Measurements from ENCODE around the gene ERCC3.
"Not testable (repeated sequence)": the region's sequence is repeated elsewhere in the genome, so short reads cannot be mapped to it uniquely, and the experiment has no call there.

The ERCC3 gene

DNA sequence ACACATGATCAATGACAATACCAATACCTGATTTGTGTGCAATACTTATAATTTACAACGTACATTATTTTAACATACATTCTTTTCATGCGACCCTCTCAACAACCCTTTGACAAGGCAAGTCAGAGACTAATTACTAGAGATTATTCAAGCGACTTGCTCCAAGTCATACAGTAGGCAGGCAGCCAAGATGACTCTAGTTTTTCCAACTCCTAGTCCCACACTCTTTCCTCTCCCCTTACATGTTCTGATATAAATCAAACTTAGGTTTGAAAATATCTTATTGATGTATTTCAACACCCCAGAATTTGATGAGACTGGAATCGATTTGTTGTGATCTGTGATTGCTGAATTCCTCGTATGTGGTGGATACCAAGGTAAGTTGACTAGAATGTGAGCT, 65.8 kb downstream of the ERCC3 start:
- TF ChIP-seq, protein P1, sequence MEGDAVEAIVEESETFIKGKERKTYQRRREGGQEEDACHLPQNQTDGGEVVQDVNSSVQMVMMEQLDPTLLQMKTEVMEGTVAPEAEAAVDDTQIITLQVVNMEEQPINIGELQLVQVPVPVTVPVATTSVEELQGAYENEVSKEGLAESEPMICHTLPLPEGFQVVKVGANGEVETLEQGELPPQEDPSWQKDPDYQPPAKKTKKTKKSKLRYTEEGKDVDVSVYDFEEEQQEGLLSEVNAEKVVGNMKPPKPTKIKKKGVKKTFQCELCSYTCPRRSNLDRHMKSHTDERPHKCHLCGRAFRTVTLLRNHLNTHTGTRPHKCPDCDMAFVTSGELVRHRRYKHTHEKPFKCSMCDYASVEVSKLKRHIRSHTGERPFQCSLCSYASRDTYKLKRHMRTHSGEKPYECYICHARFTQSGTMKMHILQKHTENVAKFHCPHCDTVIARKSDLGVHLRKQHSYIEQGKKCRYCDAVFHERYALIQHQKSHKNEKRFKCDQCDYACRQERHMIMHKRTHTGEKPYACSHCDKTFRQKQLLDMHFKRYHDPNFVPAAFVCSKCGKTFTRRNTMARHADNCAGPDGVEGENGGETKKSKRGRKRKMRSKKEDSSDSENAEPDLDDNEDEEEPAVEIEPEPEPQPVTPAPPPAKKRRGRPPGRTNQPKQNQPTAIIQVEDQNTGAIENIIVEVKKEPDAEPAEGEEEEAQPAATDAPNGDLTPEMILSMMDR (IDR thresholded peaks at IDR 0.05; ENCODE audit: insufficient read depth, low read depth, low read length, missing control alignments): no peak
- no peak for DNase-seq (ENCODE audit: low read depth)

DNA sequence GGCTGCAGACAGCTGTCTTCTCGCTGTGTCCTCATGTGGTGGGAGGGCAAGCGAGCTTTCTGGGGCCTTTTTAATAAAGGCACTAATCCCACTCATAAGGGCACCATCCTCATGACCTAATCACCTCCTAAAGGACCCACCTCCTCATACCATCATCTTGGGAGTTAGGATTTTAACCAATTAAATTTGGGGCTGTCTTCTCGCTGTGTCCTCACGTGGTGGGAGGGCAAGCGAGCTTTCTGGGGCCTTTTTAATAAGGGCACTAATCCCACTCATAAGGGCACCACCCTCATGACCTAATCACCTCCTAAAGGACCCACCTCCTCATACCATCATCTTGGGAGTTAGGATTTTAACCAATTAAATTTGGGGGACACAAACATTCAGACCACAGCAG, 66.7 kb downstream of the ERCC3 start:
- not testable (repeated sequence) for DNase-seq (ENCODE audit: low read depth); H3K4me3 ChIP-seq (ENCODE audit: low read depth, low read length)

More for the DNA sequence above, 65.8 kb downstream of the ERCC3 start:
- H3K4me3 ChIP-seq (ENCODE audit: low read depth, low read length): no peak overlapping the region

DNA sequence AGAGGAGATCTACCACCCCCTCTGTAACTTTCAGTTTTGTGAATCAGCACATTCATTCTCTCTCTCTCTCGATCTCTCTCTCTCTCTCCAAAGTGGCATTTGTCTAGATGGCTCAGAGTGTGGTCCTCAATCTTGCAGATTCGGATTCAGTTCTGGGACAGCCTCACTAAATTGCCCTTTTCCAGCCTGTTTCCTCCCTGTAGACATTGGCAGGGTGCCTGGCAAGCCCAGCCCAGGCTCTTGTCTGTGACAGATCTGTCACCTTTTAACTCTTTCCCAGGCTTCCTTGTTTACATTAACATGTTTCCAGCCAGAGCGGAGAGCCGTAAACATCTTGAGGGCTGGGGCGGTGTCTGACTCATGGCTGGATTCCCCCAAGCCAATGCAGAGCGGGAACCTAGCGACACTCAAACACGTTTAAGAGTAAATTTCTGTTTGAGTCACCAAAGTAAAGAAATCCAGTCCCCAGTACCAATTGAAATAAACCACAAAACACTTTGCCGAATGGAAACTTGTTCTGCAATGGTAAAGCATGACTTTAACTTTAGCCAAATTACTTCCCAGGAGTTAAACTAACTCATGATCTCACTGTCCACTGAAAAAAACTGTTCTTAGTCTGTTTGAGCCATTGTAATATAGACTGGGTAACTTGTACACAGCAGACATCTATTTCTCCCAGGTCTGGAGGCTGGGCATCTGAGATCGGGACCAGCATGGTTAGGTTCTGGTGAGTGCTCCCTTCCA, 67.3 kb downstream of the ERCC3 start:
- TF ChIP-seq, protein P1 (IDR thresholded peaks at IDR 0.05; ENCODE audit: insufficient read depth, low read depth, low read length, missing control alignments): no peak
- H3K4me3 ChIP-seq (ENCODE audit: low read depth, low read length): no peak overlapping the region
- peak; percentile 67 for DNase-seq (ENCODE audit: low read depth)

DNA sequence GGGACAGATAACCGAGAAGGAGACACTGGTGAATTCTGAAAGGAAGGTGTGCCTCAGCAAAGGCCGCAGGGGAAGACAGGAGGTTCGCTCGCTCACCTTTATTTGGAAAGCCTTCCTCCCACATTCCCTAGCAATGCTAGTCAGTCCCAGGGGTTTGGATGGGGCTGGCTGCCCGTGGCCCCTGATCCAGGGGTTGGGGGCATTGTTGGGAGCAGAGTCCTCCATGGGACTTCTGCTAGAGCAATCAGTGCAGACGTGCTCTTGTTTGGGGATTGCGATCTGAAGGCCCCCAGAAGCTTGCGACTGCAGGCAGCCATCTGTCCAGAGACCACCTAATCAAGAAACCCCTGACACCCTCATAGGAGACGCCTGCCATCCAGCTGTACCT, 67.8 kb downstream of the ERCC3 start:
- TF ChIP-seq, protein P1 (IDR thresholded peaks at IDR 0.05; ENCODE audit: insufficient read depth, low read depth, low read length, missing control alignments): no peak
- DNase-seq (ENCODE audit: low read depth): no peak
- no peak overlapping the region for H3K4me3 ChIP-seq (ENCODE audit: low read depth, low read length)

DNA sequence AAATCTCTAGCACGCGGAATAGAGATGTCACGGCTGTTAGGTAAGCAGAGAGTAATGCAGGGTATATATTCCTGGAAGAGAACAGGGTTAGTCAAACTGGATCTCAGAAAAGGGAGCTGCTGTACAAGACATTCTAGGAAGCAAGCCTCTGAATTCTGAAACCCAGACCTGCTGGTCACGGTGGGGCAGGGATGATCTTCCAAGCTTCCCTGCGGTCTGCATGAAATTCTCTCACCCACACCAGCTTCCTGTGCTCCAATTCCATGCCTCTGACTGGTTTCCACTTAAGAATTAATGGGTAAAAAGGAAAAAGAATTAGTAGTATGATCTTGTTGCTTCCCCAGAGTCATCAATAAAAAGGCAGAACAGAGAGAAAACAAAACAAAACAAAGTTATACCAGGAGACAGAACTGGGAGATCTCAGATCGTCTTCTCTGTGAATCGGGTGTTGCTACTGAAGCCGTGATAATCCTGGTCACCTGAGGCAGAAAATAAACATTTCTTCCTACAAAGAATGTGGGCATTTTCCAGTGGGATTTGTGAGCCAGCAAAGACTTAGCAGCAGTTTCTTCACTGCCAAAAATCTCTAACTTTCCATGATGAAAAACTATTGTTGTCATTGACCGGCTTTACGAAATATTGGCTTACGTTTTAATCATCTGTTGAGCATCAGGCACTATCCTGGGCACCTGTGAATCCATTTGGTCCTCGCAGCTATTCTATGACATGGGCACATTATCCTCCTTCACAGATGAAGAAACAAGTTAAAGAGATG, 68.6 kb downstream of the ERCC3 start:
- no peak overlapping the region for H3K4me3 ChIP-seq (ENCODE audit: low read depth, low read length)
- TF ChIP-seq, protein P1 (IDR thresholded peaks at IDR 0.05; ENCODE audit: insufficient read depth, low read depth, low read length, missing control alignments): no peak
- DNase-seq (ENCODE audit: low read depth): no peak

DNA sequence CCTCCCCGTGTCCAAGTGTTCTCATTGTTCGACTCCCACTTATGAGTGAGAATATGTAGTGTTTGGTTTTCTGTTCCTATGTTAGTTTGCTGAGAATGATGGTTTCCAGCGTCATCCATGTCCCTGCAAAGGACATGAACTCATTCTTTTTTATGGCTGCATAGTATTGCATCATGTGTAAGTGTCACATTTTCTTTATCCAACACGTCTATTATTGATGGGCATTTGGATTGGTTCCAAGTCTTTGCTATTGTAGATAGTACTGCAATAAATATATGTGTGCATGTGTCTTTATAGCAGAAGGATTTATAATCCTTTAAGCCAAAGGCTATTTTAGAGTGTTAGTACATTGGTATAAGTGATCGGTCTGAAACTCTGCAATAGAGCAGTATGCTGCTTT, 69.8 kb downstream of the ERCC3 start:
- H3K4me3 ChIP-seq (ENCODE audit: low read depth, low read length); DNase-seq (ENCODE audit: low read depth): not testable (repeated sequence)

DNA sequence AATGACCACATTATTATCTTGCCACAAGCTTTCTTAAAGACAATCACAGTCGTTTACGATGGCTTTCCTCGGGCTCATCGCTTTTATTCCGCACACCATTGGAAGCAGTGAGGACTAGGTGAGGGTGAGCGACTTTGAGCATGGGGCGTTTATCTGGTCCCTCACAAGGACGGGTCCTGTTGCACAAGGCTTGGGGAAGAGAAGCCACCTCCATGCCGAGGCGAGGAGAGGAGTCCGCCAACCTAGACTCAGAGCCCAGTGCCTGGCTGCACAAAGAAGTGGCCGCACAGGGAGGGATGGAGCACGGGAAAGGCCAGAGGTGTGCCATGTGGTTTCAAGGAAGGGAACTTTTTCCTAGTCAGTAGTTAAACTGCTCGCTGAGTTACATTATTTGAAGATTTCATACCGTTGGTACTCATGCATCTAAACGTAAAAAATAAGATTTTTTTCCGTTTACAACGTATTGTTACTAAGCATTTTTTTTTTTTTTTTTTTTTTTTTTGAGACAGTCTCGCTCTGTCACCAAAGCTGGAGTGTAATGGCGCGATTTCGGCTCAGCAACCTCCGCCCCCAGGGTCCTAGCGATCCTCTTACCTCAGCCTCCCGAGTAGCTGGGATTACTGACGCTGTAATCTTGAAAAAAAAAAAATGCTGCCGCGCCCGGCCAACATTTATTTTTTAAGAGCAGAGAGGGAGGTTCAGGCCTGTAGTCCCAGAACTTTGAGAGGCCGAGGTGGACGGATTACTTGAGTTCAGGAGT, 73.0 kb downstream of the ERCC3 start:
- H3K4me3 ChIP-seq (ENCODE audit: low read depth, low read length): no peak overlapping the region
- DNase-seq (ENCODE audit: low read depth): no peak
- TF ChIP-seq, protein P1 (IDR thresholded peaks at IDR 0.05; ENCODE audit: insufficient read depth, low read depth, low read length, missing control alignments): no peak
